Sciatic nerve (tissue), 2 donors: ENCODE results near the gene C5orf52. TPM values are rescaled to one million over a fixed set of nuclear protein-coding genes. Genes with fewer than 3 reads are reported as not detected.
A peak's percentile ranks its signal among the peaks of the same experiment; 100 is the strongest.

ENCODE experiments used
- ATAC-seq: fragments of 200-7000 bp; cut with Tn5 transposase; one replicate; pipeline ENCODE4 v1.9.1; 2020; ENCODE audit warnings: mild to moderate bottlenecking, moderate library complexity
- DNase-seq: peaks from one replicate; pipeline ENCODE4 v3.0.0-alpha.2; 2020; ENCODE audit warnings: low spot score
- intact Hi-C: fragments of 100-400 bp; cut with DNase I; formaldehyde crosslinking; loops from one replicate; pipeline ENCODE4 v1.14.2; 2022
- total RNA-seq: library from RNA; stranded (reverse); fragmentation: NEBNext Ultra II Directional; extraction: Animal tissue kit (Norgen Biotek cat#: 25700); gene quantifications from one replicate; pipeline ENCODE4 v1.2.1, GENCODE V29; 2021
- donor health status: DM: no; HTN: no; CAD: no.
- donor health status: DM: no; HTN: no; CAD: no.

The C5orf52 gene
- not detected for total RNA-seq

DNA sequence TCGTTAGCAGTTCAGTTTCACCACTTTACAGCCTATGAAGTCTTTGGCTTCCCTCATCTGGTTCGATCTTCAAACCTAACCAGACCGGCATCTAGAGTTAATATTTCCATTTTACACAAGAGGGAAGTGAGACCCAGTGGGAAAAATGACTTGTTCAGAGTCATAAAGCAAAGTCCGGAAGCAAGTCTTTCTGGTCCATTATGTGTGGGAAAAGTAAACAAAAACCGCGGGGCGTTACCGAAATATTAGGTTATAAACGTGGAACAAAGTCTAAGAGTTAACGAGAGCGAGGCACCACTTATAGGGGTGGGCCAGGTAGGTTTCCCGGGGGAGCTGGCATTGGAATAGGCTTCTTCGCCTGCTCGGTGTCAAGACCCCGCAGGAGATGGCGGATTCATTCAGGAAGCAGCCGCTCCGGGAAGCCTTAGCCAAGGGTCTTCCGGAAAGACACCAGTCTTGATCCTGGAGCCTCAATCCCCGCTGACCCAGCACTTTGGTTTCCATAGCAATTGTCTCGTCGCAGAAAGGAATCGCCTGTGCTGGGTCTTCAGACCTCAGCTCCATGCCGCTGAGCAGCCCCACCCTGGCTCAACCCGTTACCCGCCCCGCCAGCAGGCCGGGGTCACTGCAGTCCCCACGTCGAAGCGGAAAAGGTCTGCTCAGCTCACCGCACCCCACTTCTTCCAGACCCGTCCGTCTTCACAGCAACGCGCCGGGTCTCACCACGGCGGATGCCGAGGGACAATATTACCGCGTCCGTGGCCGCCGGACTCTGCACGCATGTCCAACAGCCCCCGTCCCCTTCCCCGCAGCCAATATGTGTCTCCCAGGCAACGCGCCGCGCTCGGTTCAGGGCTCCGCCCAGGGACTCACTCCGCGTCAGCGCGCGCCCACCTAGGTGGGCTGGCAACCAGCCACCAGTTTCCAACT lies at the start of gene C5orf52:
C5orf52 (plus strand) TSS at position 872 of the 930 bp plus-strand sequence. CDS start 82 bp downstream, outside the sequence.
- DNase-seq = peak; percentile 66
- intact Hi-C loops = no loop called here
- peak; percentile 82 for ATAC-seq

DNA sequence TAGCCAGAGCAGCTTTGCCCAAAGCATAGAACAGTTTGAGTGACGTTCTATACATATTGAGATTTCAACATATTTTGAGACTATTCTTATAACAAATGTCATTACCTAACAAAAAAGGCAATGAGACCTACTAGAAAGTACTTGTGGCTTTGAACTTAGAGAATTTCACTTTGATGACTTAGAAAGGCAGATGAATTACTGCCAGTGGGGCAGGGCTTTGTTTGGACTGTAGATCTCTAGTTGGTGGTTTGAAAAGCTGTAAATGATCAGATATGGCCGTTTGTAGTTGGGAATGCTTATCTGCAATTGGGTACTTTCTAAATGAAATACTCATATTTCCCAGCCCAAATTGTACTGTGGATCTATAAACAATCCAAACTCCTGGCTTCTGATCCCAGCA lies 47.2 kb upstream of the C5orf52 start:
- ATAC-seq = no peak
- intact Hi-C loops = no loop called here

DNA sequence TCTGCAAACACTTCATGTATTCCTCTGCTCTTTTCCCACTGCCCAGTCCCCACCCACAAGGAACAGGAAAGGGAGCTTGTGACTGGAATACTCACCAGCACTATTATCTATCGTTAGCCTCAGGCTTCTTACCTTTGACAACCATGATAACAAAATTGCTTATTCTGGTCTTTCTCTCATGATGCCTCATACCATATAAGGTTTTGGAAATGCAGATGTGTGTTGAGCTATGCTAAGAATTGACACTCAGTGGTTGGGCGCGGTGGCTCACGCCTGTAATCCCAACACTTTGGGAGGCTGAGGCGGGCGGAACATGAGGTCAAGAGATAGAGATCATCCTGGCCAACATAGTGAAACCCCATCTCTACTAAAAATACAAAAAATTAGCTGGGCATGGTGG lies 44.5 kb upstream of the C5orf52 start:
- no peak for DNase-seq
- no peak for ATAC-seq
- intact Hi-C loops = no loop called here

More for the DNA sequence above, 47.2 kb upstream of the C5orf52 start:
- no peak for DNase-seq

GRCh38 chr5:157630341-157630740 lies 41.0 kb upstream of the C5orf52 start:
- intact Hi-C loops = no loop called here
- ATAC-seq (no peak), DNase-seq (no peak)

- ATAC-seq (no peak), DNase-seq (no peak)
- intact Hi-C loops = no loop called here
These were observed 30.8 kb upstream of the C5orf52 start for GRCh38 chr5:157640406-157641066.

DNA sequence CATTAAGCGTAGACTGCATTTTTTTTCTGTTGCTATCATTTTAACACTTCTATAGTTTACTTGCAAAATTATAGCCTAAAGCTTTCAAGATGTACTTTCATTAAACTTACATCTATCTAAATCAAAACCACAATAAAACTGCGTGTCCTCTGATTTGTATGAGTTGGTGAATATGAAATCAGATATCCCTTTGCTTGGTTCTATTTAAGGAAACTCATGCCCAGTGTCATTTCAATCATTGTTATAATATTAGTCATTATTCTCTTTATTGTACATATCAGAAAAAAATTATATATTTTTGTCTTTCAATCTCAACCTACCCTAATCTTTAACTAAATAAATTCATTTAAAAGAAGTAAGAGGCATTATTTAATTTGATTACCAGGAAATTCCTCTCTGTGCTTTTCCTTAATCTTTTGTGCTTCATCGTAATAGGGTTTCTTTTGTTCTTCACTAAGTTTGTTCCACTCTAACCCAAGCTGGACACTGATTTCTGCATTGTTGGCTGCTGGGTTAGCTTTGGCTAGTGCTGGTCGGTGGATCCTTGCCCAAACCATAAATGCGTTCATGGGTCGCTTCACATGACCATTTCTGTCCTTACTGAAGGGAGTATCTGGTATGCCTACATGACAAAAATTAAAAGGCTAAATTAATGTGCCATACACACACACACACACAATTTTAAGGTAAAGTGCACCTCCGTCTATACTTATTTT lies 22.9 kb upstream of the C5orf52 start:
- DNase-seq = no peak
- no peak for ATAC-seq
- intact Hi-C loops = no loop called here

DNA sequence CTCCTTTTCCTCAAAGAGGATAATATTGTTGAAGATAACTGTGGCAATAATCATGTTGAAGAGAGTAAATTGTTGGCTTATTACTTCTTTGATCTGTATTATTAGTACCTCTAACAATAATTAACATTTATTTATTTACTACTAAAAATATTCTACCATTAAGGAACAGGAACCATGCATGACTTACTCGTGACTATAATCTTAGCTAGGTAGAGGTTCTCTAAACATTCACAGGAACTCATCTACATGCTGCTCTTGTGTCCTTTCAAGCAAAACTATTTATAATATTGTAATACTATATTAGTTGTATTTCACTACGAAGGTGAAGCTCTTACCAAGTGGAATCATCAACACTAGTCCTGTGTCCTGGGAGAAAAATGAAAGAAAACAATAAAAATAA lies 22.2 kb upstream of the C5orf52 start:
- intact Hi-C loops = no loop called here
- DNase-seq (no peak), ATAC-seq (no peak)

DNA sequence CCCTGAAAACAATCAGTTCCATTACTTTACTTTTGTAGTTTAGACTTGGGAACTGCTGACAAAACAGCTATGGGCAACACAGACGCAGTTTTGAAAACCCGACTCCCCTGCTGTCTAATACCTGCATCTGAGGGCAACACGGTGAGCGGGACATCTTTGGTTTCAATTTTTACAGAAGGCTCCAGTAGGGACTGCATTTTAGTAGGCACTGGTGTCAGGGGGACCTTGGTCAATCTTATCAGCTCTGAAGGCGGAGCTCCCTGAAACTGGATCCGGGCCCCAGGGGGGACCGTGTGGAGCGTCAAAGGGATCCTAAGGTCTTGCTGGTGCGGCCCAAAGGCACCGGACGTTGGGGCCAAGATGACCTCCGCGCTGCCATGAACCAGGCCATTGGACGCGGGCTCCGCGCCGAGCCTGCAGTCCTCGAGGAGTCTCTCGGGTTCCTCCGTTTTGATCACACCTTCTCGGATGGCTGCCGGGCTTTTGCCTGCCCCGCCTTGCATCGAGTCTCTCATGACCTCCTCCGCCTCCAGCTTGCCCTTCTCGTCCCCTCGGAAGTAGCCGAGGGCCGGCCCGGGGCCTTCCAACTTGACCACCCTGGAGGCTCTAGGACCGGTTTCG lies 20.2 kb upstream of the C5orf52 start:
- DNase-seq (no peak), ATAC-seq (no peak)
- intact Hi-C loops = no loop called here

DNA sequence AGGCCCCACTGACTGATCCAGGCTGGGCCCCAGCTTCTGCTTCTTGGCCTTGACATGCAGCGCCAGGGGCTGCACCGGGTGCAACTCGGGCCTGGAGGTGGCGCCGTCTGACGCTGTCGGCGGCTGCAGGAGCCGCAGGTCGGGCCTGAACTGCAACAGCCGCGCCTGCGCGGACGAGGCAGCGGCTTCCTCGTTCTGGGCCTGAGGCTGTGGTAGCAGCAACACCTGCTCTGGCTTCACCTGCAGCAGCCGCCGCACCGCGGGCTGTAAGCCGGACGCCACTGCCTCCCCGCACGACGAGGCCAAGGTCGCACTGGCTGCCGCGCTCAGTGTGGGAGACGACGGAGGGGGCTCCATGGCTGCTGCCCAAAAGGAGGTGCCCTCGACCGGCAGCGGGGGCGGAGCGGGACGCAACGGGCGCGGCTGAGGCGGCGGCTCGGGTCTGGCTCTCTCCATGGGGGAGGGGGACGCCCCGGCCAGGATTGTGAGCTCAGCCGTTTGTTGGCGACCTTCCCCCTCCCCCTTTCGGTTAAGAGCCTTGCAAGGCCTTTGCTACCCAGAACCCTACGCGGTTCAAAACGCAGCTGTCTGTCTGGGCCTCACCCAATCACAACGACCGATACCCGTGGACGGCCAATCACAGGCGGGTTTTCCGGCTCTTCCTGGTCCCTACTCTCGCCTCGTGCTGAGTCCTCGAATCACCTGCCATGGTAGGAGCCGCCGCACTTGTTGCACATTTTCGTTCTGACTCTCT lies 19.5 kb upstream of the C5orf52 start:
- DNase-seq = peak; percentile 64
- intact Hi-C loops = no loop called here
- ATAC-seq = peak; percentile 90

DNA sequence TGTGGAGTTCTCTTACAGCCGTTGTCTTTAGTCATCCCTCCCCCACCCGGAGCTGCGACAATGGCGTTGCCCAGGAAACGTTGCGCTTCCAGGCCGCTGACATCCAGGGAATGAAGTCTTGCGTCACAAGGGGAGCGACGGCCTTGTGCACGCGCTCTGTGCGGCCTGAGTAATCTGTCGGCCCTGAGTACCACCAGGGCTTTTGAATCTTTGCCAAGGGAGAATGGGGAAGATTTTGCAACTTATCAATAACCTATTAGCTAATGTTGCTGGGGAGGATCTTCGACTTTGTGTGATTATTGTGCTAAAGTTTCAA lies 19.0 kb upstream of the C5orf52 start, which contains the start of gene SOX30:
SOX30 (minus strand) TSS at position 62 of the 316 bp plus-strand sequence. CDS start 360 bp downstream, outside the sequence.
- intact Hi-C loops = no loop called here
- no peak for ATAC-seq
- DNase-seq = no peak

GRCh38 chr5:157657516-157657915 lies 13.8 kb upstream of the C5orf52 start:
- ATAC-seq (no peak), DNase-seq (no peak)
- intact Hi-C loops = no loop called here

DNA sequence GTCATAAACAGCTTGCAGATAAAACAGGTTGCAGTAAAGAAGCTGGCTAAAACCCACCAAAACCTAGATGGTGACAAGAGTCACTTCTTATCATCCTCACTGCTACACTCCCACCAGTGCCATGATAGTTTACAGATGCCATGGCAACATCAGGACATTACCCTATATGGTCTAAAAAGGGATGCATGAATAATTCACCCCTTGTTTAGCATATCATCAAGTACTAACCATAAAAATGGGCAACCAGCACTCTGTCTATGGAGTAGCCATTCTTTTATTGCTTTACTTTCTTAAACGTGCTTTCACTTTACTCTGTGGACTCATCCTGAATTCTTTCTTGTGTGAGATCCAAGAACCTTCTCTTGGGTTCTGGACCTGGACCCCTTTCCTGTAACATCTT lies 12.4 kb upstream of the C5orf52 start:
- DNase-seq (no peak), ATAC-seq (no peak)
- intact Hi-C loops = no loop called here

DNA sequence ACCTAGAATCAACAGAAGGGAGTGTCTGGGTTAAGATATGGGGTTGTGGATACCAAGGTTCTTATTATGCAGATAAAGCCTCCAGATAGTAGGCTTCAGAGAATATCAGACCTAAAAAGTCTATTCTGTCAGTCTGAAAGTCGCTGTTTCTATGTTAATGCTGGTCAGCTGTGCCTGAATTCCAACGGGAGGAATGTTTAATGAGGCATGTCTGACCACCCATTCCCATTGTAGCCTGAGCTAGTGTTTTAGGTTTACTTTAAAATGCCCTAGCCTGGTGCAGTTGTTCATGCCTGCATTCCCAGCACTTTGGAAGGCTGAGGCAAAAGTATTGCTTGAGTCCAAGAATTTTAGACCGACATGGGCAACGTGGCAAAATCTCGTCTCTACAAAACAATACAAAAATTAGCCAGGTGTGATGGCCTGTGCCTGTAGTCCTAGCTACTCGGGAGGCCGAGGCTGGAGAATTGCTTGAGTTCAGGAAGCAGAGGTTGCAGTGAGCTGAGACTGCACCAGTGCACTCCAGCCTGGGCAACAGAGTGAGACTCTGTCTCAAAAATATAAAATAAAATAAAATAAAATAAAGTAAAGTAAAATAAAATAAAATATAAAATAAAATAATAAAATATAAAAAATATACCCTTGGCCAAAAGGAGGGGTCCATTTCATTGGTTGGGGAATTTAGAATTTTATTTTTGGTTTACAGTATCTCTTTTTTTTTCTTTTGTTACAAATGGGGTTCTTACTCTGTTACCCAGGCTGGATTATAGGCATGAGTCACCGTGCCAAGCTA lies 11.3 kb upstream of the C5orf52 start:
- ATAC-seq = no peak
- no peak for DNase-seq
- intact Hi-C loops = no loop called here

DNA sequence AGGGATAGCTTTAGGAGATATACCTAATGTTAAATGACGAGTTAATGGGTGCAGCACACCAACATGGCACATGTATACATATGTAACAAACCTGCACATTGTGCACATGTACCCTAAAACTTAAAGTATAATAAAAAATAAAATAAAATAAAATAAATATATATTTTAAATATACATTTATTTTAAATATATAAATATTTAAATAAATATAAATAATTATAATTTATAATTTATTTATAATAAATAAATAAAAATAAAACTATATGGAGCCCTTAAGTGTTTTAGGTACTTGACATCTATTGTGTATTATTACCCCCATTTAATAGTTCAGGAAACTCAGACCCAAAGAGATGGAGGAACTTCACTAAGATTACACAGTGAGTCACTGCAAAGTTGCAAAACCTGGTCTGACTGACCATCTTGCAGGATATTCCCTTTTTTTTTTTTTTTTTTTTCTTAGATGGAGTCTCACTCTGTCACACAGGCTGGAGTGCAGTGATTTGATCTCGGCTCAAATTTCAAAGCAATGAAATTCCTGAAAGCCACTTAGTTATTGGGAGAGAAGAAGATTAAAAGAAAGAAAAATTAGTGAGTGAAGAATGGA lies 5.8 kb upstream of the C5orf52 start:
- intact Hi-C loops = no loop called here
- ATAC-seq (no peak), DNase-seq (no peak)

DNA sequence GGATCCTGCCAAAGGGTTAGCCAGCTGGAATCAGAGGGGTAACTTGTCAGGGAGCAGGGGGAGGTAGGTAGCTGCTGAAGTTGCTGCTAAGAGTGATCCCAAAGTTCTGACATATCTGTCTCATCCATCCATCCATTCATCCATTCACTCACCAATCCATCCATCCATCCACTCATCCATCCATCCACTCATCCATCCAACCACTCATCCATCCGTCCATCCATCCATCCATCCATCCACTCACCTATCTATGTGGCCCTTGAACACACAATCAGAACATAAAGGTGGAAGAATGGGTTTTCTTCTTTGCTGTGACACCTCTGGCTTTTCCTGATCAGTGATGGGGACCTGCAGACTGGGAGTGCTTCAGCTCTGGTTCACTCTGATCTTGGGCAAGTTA lies 3.0 kb upstream of the C5orf52 start:
- intact Hi-C loops = no loop called here
- DNase-seq (no peak), ATAC-seq (no peak)

- DNase-seq = no peak
- intact Hi-C loops = no loop called here
- ATAC-seq = no peak
These were observed 1.6 kb upstream of the C5orf52 start for GRCh38 chr5:157669701-157670097.

- DNase-seq (no peak), ATAC-seq (peak; percentile 18)
- intact Hi-C loops = no loop called here
These were observed 428 bp downstream of the C5orf52 start for GRCh38 chr5:157671592-157672330.
